Measurements from ENCODE around the gene USP3.

USP3 gene

DNA sequence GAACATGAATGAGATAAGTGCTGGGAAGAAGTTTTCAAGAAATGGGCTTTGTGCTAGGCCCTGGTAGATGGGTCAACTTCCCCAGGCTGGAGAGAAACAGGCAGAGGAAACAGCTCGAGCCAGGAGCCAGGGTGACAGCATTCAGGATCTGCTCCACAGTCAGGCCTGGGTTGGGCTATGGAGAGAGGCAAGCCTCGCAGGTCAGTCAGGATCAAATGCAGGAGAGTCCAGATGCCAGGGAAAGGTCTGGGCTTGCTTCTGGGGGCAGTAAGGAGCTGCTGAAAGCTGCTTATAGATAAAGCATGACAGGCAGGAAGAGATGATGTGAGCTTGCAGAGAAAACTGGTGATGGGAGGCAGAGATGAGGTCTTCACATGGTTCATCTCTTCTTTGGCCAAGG is 11.0 kb upstream of the USP3 start:
- H3K9me3 ChIP-seq (ENCODE audit: control insufficient read depth, insufficient read depth, low read length), result no peaks in the 10 kb centered on the region
- no peaks in the 10 kb centered on the region for H3K79me2 ChIP-seq (ENCODE audit: control insufficient read depth, low read length)
- H3K36me3 ChIP-seq (ENCODE audit: control insufficient read depth, low read length), result no peaks in the 10 kb centered on the region
- H3K27ac ChIP-seq (ENCODE audit: low read depth, low read length), result no peak overlapping the region
- H3K4me2 ChIP-seq (ENCODE audit: low read length), result no peak overlapping the region
- H3K4me3 ChIP-seq (ENCODE audit: low read length), result no peak overlapping the region
- H3K9me2 ChIP-seq (replicated peaks; ENCODE audit: control insufficient read depth, low read length), result no peaks in the 10 kb centered on the region
- TF ChIP-seq EZH2phosphoT487 (IDR thresholded peaks at IDR 0.05; ENCODE audit: borderline replicate concordance, low read length), result no peak
- TF ChIP-seq, protein P1, sequence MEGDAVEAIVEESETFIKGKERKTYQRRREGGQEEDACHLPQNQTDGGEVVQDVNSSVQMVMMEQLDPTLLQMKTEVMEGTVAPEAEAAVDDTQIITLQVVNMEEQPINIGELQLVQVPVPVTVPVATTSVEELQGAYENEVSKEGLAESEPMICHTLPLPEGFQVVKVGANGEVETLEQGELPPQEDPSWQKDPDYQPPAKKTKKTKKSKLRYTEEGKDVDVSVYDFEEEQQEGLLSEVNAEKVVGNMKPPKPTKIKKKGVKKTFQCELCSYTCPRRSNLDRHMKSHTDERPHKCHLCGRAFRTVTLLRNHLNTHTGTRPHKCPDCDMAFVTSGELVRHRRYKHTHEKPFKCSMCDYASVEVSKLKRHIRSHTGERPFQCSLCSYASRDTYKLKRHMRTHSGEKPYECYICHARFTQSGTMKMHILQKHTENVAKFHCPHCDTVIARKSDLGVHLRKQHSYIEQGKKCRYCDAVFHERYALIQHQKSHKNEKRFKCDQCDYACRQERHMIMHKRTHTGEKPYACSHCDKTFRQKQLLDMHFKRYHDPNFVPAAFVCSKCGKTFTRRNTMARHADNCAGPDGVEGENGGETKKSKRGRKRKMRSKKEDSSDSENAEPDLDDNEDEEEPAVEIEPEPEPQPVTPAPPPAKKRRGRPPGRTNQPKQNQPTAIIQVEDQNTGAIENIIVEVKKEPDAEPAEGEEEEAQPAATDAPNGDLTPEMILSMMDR (IDR thresholded peaks at IDR 0.05; ENCODE audit: low read depth, low read length, poor library complexity, severe bottlenecking), result no peak
- H3K27me3 ChIP-seq (ENCODE audit: control insufficient read depth, low read length), result no peaks in the 10 kb centered on the region
- H3K4me1 ChIP-seq (ENCODE audit: control insufficient read depth, low read length), result peaks cover 39% of the 10 kb centered on the region
- H4K20me1 ChIP-seq (ENCODE audit: control insufficient read depth, insufficient read depth, low read depth, low read length), result no peaks in the 10 kb centered on the region
- peaks cover 18% of the 10 kb centered on the region for H3F3A ChIP-seq (ENCODE audit: control insufficient read depth, insufficient read depth)

DNA sequence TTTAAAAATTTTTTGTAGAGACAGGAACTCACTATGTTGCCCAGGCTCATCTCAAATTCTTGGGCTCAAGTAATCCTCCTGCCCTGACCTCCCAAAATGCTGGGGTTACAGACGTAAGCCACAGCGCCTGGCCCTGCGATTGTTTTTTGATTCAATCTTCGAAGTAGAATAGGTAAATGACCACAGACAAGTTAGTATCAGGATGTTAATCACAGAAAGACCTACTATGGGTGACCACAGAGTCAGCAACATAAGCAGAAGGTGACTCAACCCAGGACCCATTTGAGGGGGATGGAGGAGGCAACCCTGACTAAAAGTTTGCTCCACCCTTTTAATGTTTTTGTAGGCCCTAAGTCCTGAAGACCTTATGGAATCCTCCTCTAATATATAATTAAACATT is 10.0 kb upstream of the USP3 start:
- Histone ChIP-seq H3F3A (ENCODE audit: control insufficient read depth, insufficient read depth) (peaks cover 18% of the 10 kb centered on the region), H3K27me3 (ENCODE audit: control insufficient read depth, low read length) (no peaks in the 10 kb centered on the region), H4K20me1 (ENCODE audit: control insufficient read depth, insufficient read depth, low read depth, low read length) (no peaks in the 10 kb centered on the region), H3K27ac (ENCODE audit: low read depth, low read length) (no peak overlapping the region), H3K79me2 (ENCODE audit: control insufficient read depth, low read length) (no peaks in the 10 kb centered on the region), H3K4me2 (ENCODE audit: low read length) (no peak overlapping the region), H3K9me2 (replicated peaks; ENCODE audit: control insufficient read depth, low read length) (no peaks in the 10 kb centered on the region), H3K9me3 (ENCODE audit: control insufficient read depth, insufficient read depth, low read length) (no peaks in the 10 kb centered on the region), H3K4me3 (ENCODE audit: low read length) (no peak overlapping the region), H3K4me1 (ENCODE audit: control insufficient read depth, low read length) (peaks cover 47% of the 10 kb centered on the region), H3K36me3 (ENCODE audit: control insufficient read depth, low read length) (no peaks in the 10 kb centered on the region)
- TF ChIP-seq, protein P1 (IDR thresholded peaks at IDR 0.05; ENCODE audit: low read depth, low read length, poor library complexity, severe bottlenecking), result no peak
- no peak for TF ChIP-seq EZH2phosphoT487 (IDR thresholded peaks at IDR 0.05; ENCODE audit: borderline replicate concordance, low read length)

DNA sequence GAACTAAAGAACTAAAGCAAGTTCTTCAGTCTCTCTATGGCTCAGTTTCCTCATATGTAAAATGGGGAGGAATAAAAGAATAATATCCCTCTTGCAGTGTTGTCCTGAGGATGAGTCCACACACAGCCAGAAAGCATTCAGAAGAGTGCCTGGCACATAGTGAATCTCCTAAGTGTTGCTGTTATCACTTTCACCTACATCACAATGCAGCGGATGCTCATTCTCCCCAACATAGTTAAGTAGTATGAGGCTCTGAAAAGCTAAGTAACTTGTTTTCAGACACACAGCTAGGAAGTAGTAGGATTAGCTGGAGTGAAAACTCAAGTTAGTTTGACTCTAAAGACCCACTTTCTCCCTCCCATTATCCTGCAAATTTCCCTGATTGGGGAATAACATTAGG is 9.1 kb upstream of the USP3 start:
- H3K4me1 ChIP-seq (ENCODE audit: control insufficient read depth, low read length), result peaks cover 56% of the 10 kb centered on the region
- no peaks in the 10 kb centered on the region for H3K36me3 ChIP-seq (ENCODE audit: control insufficient read depth, low read length)

More for the DNA sequence above, 9.1 kb upstream of the USP3 start:
- Histone ChIP-seq H3K4me3 (ENCODE audit: low read length) (no peak overlapping the region), H3K79me2 (ENCODE audit: control insufficient read depth, low read length) (no peaks in the 10 kb centered on the region), H4K20me1 (ENCODE audit: control insufficient read depth, insufficient read depth, low read depth, low read length) (no peaks in the 10 kb centered on the region), H3K4me2 (ENCODE audit: low read length) (no peak overlapping the region), H3K9me2 (replicated peaks; ENCODE audit: control insufficient read depth, low read length) (no peaks in the 10 kb centered on the region), H3K9me3 (ENCODE audit: control insufficient read depth, insufficient read depth, low read length) (no peaks in the 10 kb centered on the region), H3K27ac (ENCODE audit: low read depth, low read length) (no peak overlapping the region), H3K27me3 (ENCODE audit: control insufficient read depth, low read length) (no peaks in the 10 kb centered on the region), H3F3A (ENCODE audit: control insufficient read depth, insufficient read depth) (peaks cover 18% of the 10 kb centered on the region)
- TF ChIP-seq, protein P1 (IDR thresholded peaks at IDR 0.05; ENCODE audit: low read depth, low read length, poor library complexity, severe bottlenecking), result no peak
- TF ChIP-seq EZH2phosphoT487 (IDR thresholded peaks at IDR 0.05; ENCODE audit: borderline replicate concordance, low read length), result no peak

Data from DOHH2 (cell line).